OCI-LY3 (cell line): ENCODE measurements around the gene CNGA4.

Experiments used
- H2AFZ ChIP-seq: fragments of 200-600, 300-600 bp; shearing (Covaris generic); 2 replicates; pipeline ENCODE4 v1.6.0; 2014; ENCODE audit warnings: antibody characterized with exemption, low read depth, low read length
- H3K27ac ChIP-seq: fragments of 200-600, 300-600 bp; sonication (generic); 2 replicates; pipeline ENCODE4 v1.5.1; 2014; ENCODE audit warnings: mild to moderate bottlenecking, low read length, moderate library complexity, mixed read lengths
- H3K27me3 ChIP-seq: fragments of 200-600, 300-600 bp; sonication (generic); 2 replicates; pipeline ENCODE4 v1.6.1; 2014; ENCODE audit warnings: low read depth, low read length, mixed read lengths
- H3K36me3 ChIP-seq: fragments of 200-600, 300-600 bp; sonication (generic); replicated peaks from 2 replicates; pipeline ENCODE3; 2014; ENCODE audit warnings: low read depth, low read length, mixed read lengths
- H3K4me1 ChIP-seq: fragments of 300-600, 200-600 bp; sonication (generic); 2 replicates; pipeline ENCODE4 v1.6.1; 2014; ENCODE audit warnings: low read length, mixed read lengths
- H3K4me2 ChIP-seq: fragments of 200-600, 300-600 bp; sonication (generic); 2 replicates; pipeline ENCODE4 v1.6.1; 2014; ENCODE audit warnings: low read length, mixed read lengths
- H3K4me3 ChIP-seq: fragments of 300-600, 200-600 bp; sonication (generic); 2 replicates; pipeline ENCODE4 v1.5.1; 2014; ENCODE audit warnings: antibody characterized with exemption, mild to moderate bottlenecking, low read length, moderate library complexity
- H3K79me2 ChIP-seq: fragments of 300-600, 200-600 bp; shearing (Covaris generic); 2 replicates; pipeline ENCODE4 v1.6.1; 2014; ENCODE audit warnings: mild to moderate bottlenecking, low read length, mixed read lengths
- H3K9ac ChIP-seq: fragments of 300-600, 200-600 bp; shearing (Covaris generic); 2 replicates; pipeline ENCODE4 v1.6.0; 2014; ENCODE audit warnings: mild to moderate bottlenecking, low read length, moderate library complexity
- H3K9me3 ChIP-seq: fragments of 200-600, 300-600 bp; shearing (Covaris generic); 2 replicates; pipeline ENCODE4 v1.6.1; 2014; ENCODE audit warnings: low read length, mixed read lengths; ENCODE audit not compliant: insufficient read depth
- H4K20me1 ChIP-seq: fragments of 200-600, 300-600 bp; sonication (generic); 2 replicates; pipeline ENCODE4 v1.6.1; 2016; ENCODE audit warnings: low read length, mixed read lengths; ENCODE audit not compliant: insufficient read depth
- EZH2phosphoT487 ChIP-seq: fragments of 200-600 bp; shearing (Covaris generic); IDR thresholded peaks from 2 replicates; pipeline ENCODE4 v1.6.1; 2018; ENCODE audit warnings: antibody characterized with exemption, mixed run types, low read depth
- TF ChIP-seq, protein P1 (sequence below): fragments of 200-600, 300-600 bp; sonication (generic); IDR thresholded peaks from 2 replicates; pipeline ENCODE4 v1.5.1; 2014; ENCODE audit warnings: antibody characterized with exemption, low read length, low read depth

CNGA4 gene

GRCh38 chr11:6224421-6224820, 14.5 kb upstream of the CNGA4 start:
- no peak for TF ChIP-seq EZH2phosphoT487
- Histone ChIP-seq H3K9ac (no peak overlapping the region), H3K79me2 (peaks cover 2% of the 10 kb centered on the region; the same call in 1 of the 2 replicates), H3K9me3 (no peaks in the 10 kb centered on the region), H3K27ac (no peak overlapping the region), H3K36me3 (peaks cover 14% of the 10 kb centered on the region), H3K27me3 (no peaks in the 10 kb centered on the region), H2AFZ (no peak overlapping the region), H3K4me2 (no peak overlapping the region), H3K4me1 (no peaks in the 10 kb centered on the region), H4K20me1 (peaks cover 7% of the 10 kb centered on the region; the same call in 1 of the 2 replicates), H3K4me3 (no peak overlapping the region)

GRCh38 chr11:6225024-6225423, 13.9 kb upstream of the CNGA4 start:
- Histone ChIP-seq H3K36me3 (peaks cover 13% of the 10 kb centered on the region), H3K9me3 (no peaks in the 10 kb centered on the region), H3K27ac (no peak overlapping the region), H3K27me3 (no peaks in the 10 kb centered on the region), H4K20me1 (peaks cover 7% of the 10 kb centered on the region; the same call in 1 of the 2 replicates), H3K9ac (no peak overlapping the region), H2AFZ (no peak overlapping the region), H3K4me1 (no peaks in the 10 kb centered on the region), H3K4me2 (no peak overlapping the region), H3K4me3 (no peak overlapping the region), H3K79me2 (peaks cover 4% of the 10 kb centered on the region; the same call in 1 of the 2 replicates)
- TF ChIP-seq EZH2phosphoT487, result no peak
- TF ChIP-seq, protein P1, sequence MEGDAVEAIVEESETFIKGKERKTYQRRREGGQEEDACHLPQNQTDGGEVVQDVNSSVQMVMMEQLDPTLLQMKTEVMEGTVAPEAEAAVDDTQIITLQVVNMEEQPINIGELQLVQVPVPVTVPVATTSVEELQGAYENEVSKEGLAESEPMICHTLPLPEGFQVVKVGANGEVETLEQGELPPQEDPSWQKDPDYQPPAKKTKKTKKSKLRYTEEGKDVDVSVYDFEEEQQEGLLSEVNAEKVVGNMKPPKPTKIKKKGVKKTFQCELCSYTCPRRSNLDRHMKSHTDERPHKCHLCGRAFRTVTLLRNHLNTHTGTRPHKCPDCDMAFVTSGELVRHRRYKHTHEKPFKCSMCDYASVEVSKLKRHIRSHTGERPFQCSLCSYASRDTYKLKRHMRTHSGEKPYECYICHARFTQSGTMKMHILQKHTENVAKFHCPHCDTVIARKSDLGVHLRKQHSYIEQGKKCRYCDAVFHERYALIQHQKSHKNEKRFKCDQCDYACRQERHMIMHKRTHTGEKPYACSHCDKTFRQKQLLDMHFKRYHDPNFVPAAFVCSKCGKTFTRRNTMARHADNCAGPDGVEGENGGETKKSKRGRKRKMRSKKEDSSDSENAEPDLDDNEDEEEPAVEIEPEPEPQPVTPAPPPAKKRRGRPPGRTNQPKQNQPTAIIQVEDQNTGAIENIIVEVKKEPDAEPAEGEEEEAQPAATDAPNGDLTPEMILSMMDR, result no peak

- no peak overlapping the region for H3K4me2 ChIP-seq
- no peak for TF ChIP-seq EZH2phosphoT487
- TF ChIP-seq, protein P1, result no peak
- no peaks in the 10 kb centered on the region for H3K4me1 ChIP-seq
- H3K79me2 ChIP-seq, result peaks cover 9% of the 10 kb centered on the region; the same call in 1 of the 2 replicates
- no peaks in the 10 kb centered on the region for H3K9me3 ChIP-seq
- no peak overlapping the region for H3K27ac ChIP-seq
- H4K20me1 ChIP-seq, result peaks cover 11% of the 10 kb centered on the region; the same call in 1 of the 2 replicates
- H3K9ac ChIP-seq, result no peak overlapping the region
- H3K36me3 ChIP-seq, result peaks cover 8% of the 10 kb centered on the region
- no peak overlapping the region for H2AFZ ChIP-seq
- no peaks in the 10 kb centered on the region for H3K27me3 ChIP-seq
- no peak overlapping the region for H3K4me3 ChIP-seq
These were observed 13.0 kb upstream of the CNGA4 start for GRCh38 chr11:6225896-6226295.

DNA sequence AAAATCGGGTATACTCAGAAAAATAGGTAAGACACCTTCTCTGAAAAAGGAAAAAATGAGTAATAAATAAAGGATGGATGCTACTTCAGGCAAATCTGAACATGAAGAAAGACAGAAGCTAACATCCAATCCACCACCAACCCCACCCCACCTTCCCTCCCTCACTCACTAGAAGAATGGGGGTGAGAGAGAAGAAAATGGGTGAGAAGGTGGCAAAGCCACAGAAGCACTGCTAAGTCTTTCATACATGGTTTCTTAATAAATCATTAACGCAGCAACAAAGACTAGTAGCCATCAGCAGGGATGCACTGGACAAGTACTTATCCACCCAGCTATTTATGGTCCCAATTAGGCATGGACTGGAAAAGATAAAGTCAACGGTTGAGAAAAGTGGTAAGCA, 10.4 kb upstream of the CNGA4 start:
- no peaks in the 10 kb centered on the region for H3K36me3 ChIP-seq
- H3K9ac ChIP-seq, result no peak overlapping the region
- no peak for TF ChIP-seq EZH2phosphoT487
- TF ChIP-seq, protein P1, result no peak
- peaks cover 15% of the 10 kb centered on the region for H3K79me2 ChIP-seq
- H3K27me3 ChIP-seq, result no peaks in the 10 kb centered on the region
- no peak overlapping the region for H3K27ac ChIP-seq
- H3K4me3 ChIP-seq, result no peak overlapping the region
- peaks cover 11% of the 10 kb centered on the region; the same call in 1 of the 2 replicates for H4K20me1 ChIP-seq
- H3K4me2 ChIP-seq, result no peak overlapping the region
- H2AFZ ChIP-seq, result no peak overlapping the region
- no peaks in the 10 kb centered on the region for H3K9me3 ChIP-seq
- H3K4me1 ChIP-seq, result peaks cover 3% of the 10 kb centered on the region
